Measurements from ENCODE around the gene ARHGEF33.

The ARHGEF33 gene

GRCh38 chr2:38960609-38961320, 71.1 kb downstream of the ARHGEF33 start:
- no peak for DNase-seq

GRCh38 chr2:38966006-38966405, 76.3 kb downstream of the ARHGEF33 start:
- DNase-seq = no peak

GRCh38 chr2:38966678-38967077, 77.0 kb downstream of the ARHGEF33 start:
- no peak for DNase-seq

- DNase-seq = no peak
These were observed 78.3 kb downstream of the ARHGEF33 start for GRCh38 chr2:38968021-38968420.

- DNase-seq = no peak
These were observed 81.7 kb downstream of the ARHGEF33 start for GRCh38 chr2:38971377-38971776.

GRCh38 chr2:38973266-38973665, 83.6 kb downstream of the ARHGEF33 start:
- no peak for DNase-seq

- no peak for DNase-seq
These were observed 85.4 kb downstream of the ARHGEF33 start for GRCh38 chr2:38975042-38975441.

- DNase-seq = no peak
These were observed 87.4 kb downstream of the ARHGEF33 start for GRCh38 chr2:38977047-38977446.

GRCh38 chr2:38978296-38978903, 88.7 kb downstream of the ARHGEF33 start:
- DNase-seq = no peak

GRCh38 chr2:38978908-38979307, 89.2 kb downstream of the ARHGEF33 start:
- no peak for DNase-seq

- no peak for DNase-seq
These were observed 91.5 kb downstream of the ARHGEF33 start for GRCh38 chr2:38981003-38981669.

- DNase-seq = no peak
These were observed 92.1 kb downstream of the ARHGEF33 start for GRCh38 chr2:38981670-38982357.

GRCh38 chr2:38982498-38982897, 92.8 kb downstream of the ARHGEF33 start:
- no peak for DNase-seq

- DNase-seq = no peak
These were observed 99.0 kb downstream of the ARHGEF33 start for GRCh38 chr2:38988716-38989115.

- no peak for DNase-seq
These were observed 102.2 kb downstream of the ARHGEF33 start for GRCh38 chr2:38991899-38992298.

GRCh38 chr2:38997781-38998180, 108.1 kb downstream of the ARHGEF33 start:
- no peak for DNase-seq

GRCh38 chr2:39000552-39000951, 110.9 kb downstream of the ARHGEF33 start:
- DNase-seq = no peak

GRCh38 chr2:39007875-39008504, 118.3 kb downstream of the ARHGEF33 start:
- no peak for DNase-seq

- DNase-seq = no peak
These were observed 119.0 kb downstream of the ARHGEF33 start for GRCh38 chr2:39008665-39009064.

GRCh38 chr2:39013871-39014270, 124.2 kb downstream of the ARHGEF33 start:
- no peak for DNase-seq

- DNase-seq = no peak
These were observed 125.7 kb downstream of the ARHGEF33 start for GRCh38 chr2:39015424-39015823.

GRCh38 chr2:39017334-39017733, 127.7 kb downstream of the ARHGEF33 start:
- no peak for DNase-seq

- no peak for DNase-seq
These were observed 129.0 kb downstream of the ARHGEF33 start for GRCh38 chr2:39018638-39019037.

All from GOT3 (cell line).